Neural cell (in vitro differentiated cells): Measurements from ENCODE around the gene PRKAR1B.

ENCODE experiments used
- EZH2 ChIP-seq: fragments of 200-600, 300-800 bp; shearing (Covaris generic), sonication (generic); IDR thresholded peaks from 2 replicates; pipeline ENCODE4 v1.6.1; 2014; ENCODE audit warnings: antibody characterized with exemption, low read length, borderline replicate concordance, mild to moderate bottlenecking; ENCODE audit not compliant: insufficient read depth, poor library complexity, severe bottlenecking
- MXI1 ChIP-seq: fragments of 450-650 bp; conservative IDR thresholded peaks from 2 replicates; pipeline ENCODE4 v1.6.1; 2014; ENCODE audit warnings: antibody characterized with exemption, mild to moderate bottlenecking; ENCODE audit not compliant: poor library complexity, severe bottlenecking
- SMC3 ChIP-seq: fragments of 450-650 bp; conservative IDR thresholded peaks from 2 replicates; pipeline ENCODE4 v1.6.1; 2014; ENCODE audit warnings: antibody characterized with exemption, mild to moderate bottlenecking, moderate library complexity; ENCODE audit not compliant: poor library complexity
- TF ChIP-seq, protein P1 (sequence below): fragments of 450-650 bp; IDR thresholded peaks from 2 replicates; pipeline ENCODE4 v1.5.1; 2014; ENCODE audit warnings: antibody characterized with exemption, mild to moderate bottlenecking, moderate library complexity; ENCODE audit not compliant: poor library complexity, severe bottlenecking

DNA sequence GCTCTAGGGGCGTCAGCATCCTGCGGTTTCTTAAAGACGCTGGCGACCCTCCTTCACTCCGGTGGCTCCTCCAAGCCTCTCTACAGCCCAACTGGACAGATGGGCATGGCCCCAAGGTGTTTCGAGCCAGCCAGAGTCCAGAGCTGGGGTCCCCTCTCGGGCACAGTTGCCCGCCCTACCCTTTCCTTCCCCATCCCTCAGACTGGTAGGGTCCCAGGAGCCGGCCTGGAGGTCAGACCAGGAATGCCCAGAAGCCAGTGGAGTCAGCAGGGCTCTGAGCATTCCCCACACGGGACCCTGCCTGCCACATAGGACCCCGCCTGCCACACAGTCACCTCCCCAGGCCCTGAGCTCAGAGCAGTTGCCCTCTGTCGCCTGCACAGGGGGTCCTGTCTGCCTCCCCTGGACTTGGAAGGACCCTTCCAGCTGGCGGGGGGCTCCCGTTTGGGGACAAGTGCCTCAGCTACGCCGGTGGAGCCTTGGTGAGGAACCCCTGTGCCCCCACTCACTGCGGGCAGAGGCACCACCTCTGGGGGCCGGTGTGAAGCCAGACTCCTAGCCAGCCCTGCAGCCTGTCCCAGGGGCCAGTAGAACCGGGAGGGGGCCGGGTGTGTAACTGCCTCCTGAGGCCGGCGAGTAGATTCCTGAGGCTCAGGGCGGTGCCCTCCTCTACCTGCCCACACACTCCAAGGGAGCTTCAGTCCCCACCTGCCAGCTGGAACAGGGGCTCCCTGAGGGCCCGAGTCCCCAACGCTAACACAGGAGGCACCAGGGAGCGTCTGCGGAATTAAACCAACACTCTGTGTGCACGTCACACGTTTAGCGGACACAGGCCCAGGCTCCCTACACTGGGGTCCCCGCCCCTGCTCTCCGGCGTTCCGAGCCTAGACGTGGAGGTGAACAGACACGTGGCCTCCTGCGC is 188.1 kb downstream of the PRKAR1B start:
- TF ChIP-seq, protein P1, sequence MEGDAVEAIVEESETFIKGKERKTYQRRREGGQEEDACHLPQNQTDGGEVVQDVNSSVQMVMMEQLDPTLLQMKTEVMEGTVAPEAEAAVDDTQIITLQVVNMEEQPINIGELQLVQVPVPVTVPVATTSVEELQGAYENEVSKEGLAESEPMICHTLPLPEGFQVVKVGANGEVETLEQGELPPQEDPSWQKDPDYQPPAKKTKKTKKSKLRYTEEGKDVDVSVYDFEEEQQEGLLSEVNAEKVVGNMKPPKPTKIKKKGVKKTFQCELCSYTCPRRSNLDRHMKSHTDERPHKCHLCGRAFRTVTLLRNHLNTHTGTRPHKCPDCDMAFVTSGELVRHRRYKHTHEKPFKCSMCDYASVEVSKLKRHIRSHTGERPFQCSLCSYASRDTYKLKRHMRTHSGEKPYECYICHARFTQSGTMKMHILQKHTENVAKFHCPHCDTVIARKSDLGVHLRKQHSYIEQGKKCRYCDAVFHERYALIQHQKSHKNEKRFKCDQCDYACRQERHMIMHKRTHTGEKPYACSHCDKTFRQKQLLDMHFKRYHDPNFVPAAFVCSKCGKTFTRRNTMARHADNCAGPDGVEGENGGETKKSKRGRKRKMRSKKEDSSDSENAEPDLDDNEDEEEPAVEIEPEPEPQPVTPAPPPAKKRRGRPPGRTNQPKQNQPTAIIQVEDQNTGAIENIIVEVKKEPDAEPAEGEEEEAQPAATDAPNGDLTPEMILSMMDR = no peak
- TF ChIP-seq MXI1 (no peak), EZH2 (no peak), SMC3 (no peak)
